Ovary (tissue), 9 donors: ENCODE measurements around the gene VTA1. TPM values are rescaled to one million over a fixed set of nuclear protein-coding genes. Genes with fewer than 3 reads are reported as not detected.

ENCODE experiments used
- DNase-seq, 5 donors: peaks; one replicate each; pipeline ENCODE4 v3.0.0-alpha.2; 2019 to 2020
- H3K27ac ChIP-seq, 2 donors: fragments of 200-600 bp; one replicate each; pipeline versions ENCODE4 v1.5.1 to v1.8.0; 2019 to 2022
- H3K27me3 ChIP-seq: fragments of 200-600 bp; one replicate; pipeline ENCODE4 v1.8.0; 2022
- H3K36me3 ChIP-seq: fragments of 200-600 bp; sonication (generic); one replicate; pipeline ENCODE4 v1.5.1; 2019
- H3K4me1 ChIP-seq: one replicate; pipeline ENCODE4 v1.8.1; 2013; ENCODE audit warnings: mild to moderate bottlenecking, moderate library complexity; ENCODE audit not compliant: insufficient read depth
- H3K4me3 ChIP-seq: fragments of 200-600 bp; sonication (generic); one replicate; pipeline ENCODE4 v1.5.1; 2017
- H3K9me3 ChIP-seq, 2 donors: fragments of 200-600 bp in 1 of 2; sonication (generic) in 1 of 2; one replicate each; pipeline versions ENCODE4 v1.5.1 to v1.8.1; 2013 to 2019; ENCODE audit warnings: mild to moderate bottlenecking in 1 of 2, moderate library complexity in 1 of 2
- CTCF ChIP-seq, 3 donors: fragments of 450-650 bp in 2 of 3; fragments of 200-600 bp in 1 of 3; IDR thresholded peaks; one replicate each; pipeline versions ENCODE4 v1.5.1 to v1.8.0; 2016 to 2022; ENCODE audit warnings: antibody characterized with exemption in 3 of 3, mild to moderate bottlenecking in 1 of 3
- EP300 ChIP-seq: sonication (generic); formaldehyde crosslinking; IDR thresholded peaks from one replicate; pipeline ENCODE4 v1.6.1; 2017; ENCODE audit warnings: antibody characterized with exemption
- POLR2A ChIP-seq: fragments of 450-650 bp; IDR thresholded peaks from one replicate; pipeline ENCODE4 v1.6.1; 2017; ENCODE audit warnings: antibody characterized with exemption, mild to moderate bottlenecking, moderate library complexity
- WGBS, 3 donors: extraction: QIAGEN DNeasy Blood & Tissue Kit in 1 of 3; methylation state at CpG; one replicate each; pipeline versions ENCODE4 v1.1.5 to v1.1.7; 2013 to 2017; 5-methylcytosine and 5-hydroxymethylcytosine counted together
- intact Hi-C, 4 donors: fragments of 100-400 bp; cut with DNase I; formaldehyde crosslinking; loops; one replicate each; pipeline versions ENCODE4 v1.11.0 to v1.15.1; 2022 to 2023
- polyA plus RNA-seq, 2 donors: library from polyadenylated mRNA; stranded (reverse); fragments of 200-250 nt in 1 of 2; fragments of 350-450 nt in 1 of 2; fragmentation: Illumina TruSeq in 1 of 2; extraction: RNeasy Lipid Tissue Mini Kit (QIAGEN cat#74804) in 1 of 2; gene quantifications; one replicate each; pipeline ENCODE4 v1.2.3, GENCODE V29; 2013 to 2014
- total RNA-seq, 7 donors: library from RNA; depleted of rRNA in 2 of 7; stranded (reverse); fragments of >200 nt in 2 of 7; fragmentation: NEBNext Ultra II Directional in 3 of 7; extraction: Animal tissue kit (Norgen Biotek cat#: 25700) in 3 of 7; gene quantifications; one replicate each; pipeline versions ENCODE4 v1.1.0 to v1.2.4, GENCODE V29; 2016 to 2023
- donor health status: DM: no; HTN: no; CAD: no; lungs with moderate emphysema.
- donor health status: DM: no; HTN: no; CAD: no.
- donor health status: Bipolar disorder and iron deficiency.
- donor health status: DM: yes; HTN: yes; CAD: no.
- donor health status: DM: no; HTN: no; CAD: no.
- donor health status: DM: yes; HTN: yes; CAD: no.

Gene VTA1
- total and polyA plus RNA-seq, 9 donors = 17.6 to 36.9 (median 24.5) TPM

- Histone ChIP-seq H3K4me1 (no peaks in the 10 kb centered on the region), H3K9me3 (peaks cover 0 to 1% of the 10 kb centered on the region in 2 donors), H3K36me3 (no peaks in the 10 kb centered on the region), H3K27ac (no peak overlapping the region), H3K27me3 (no peaks in the 10 kb centered on the region), H3K4me3 (no peak overlapping the region)
- TF ChIP-seq EP300 = no peak
- DNase-seq = peak in 1 of 5 donors; percentile 18
- intact Hi-C loops = no loop called here
- 62 to 70% (median 66%) methylated on average over 4 of the region's 4 CpGs for WGBS, 3 donors
Measured at GRCh38 chr6:142207265-142207877, 60.3 kb downstream of the VTA1 start.

GRCh38 chr6:142210606-142211005 is 63.5 kb downstream of the VTA1 start:
- 95 to 96% (median 95%) methylated on average over 4 of the region's 4 CpGs for WGBS, 3 donors
- no peak for DNase-seq

GRCh38 chr6:142213402-142213801 is 66.3 kb downstream of the VTA1 start:
- no peak for DNase-seq
- H3K4me1 ChIP-seq = no peaks in the 10 kb centered on the region
- no peaks in the 10 kb centered on the region for H3K36me3 ChIP-seq
- intact Hi-C loops = no loop called here
- WGBS, 3 donors = 95 to 100% (median 98%) methylated on average over 1 of the region's 1 CpG
- no peak overlapping the region for H3K27ac ChIP-seq
- no peak overlapping the region for H3K4me3 ChIP-seq
- peaks cover 0 to 5% of the 10 kb centered on the region in 2 donors for H3K9me3 ChIP-seq
- H3K27me3 ChIP-seq = no peaks in the 10 kb centered on the region
- no peak for TF ChIP-seq EP300
- TF ChIP-seq CTCF (IDR thresholded peaks at IDR 0.05) = no peak
- no peak for TF ChIP-seq POLR2A

More at GRCh38 chr6:142210606-142211005, 63.5 kb downstream of the VTA1 start:
- intact Hi-C loops = no loop called here
- H3K36me3 ChIP-seq = no peaks in the 10 kb centered on the region
- H3K27ac ChIP-seq = no peak overlapping the region
- no peak for TF ChIP-seq EP300
- no peak for TF ChIP-seq POLR2A
- peaks cover 0 to 5% of the 10 kb centered on the region in 2 donors for H3K9me3 ChIP-seq
- H3K4me1 ChIP-seq = no peaks in the 10 kb centered on the region
- no peaks in the 10 kb centered on the region for H3K27me3 ChIP-seq
- H3K4me3 ChIP-seq = no peak overlapping the region

- H3K27ac ChIP-seq = no peak overlapping the region
- WGBS, 3 donors = 84 to 95% (median 87%) methylated on average over 2 of the region's 2 CpGs
- TF ChIP-seq CTCF (IDR thresholded peaks at IDR 0.05) = no peak
- TF ChIP-seq EP300 = no peak
- no peak for TF ChIP-seq POLR2A
- H3K9me3 ChIP-seq = no peaks in the 10 kb centered on the region
- H3K4me3 ChIP-seq = no peak overlapping the region
- no peak for DNase-seq
- intact Hi-C loops = no loop called here
- no peaks in the 10 kb centered on the region for H3K4me1 ChIP-seq
- H3K36me3 ChIP-seq = no peaks in the 10 kb centered on the region
- H3K27me3 ChIP-seq = no peaks in the 10 kb centered on the region
Measured at GRCh38 chr6:142218446-142218845, 71.4 kb downstream of the VTA1 start.

GRCh38 chr6:142222022-142222421 is 75.0 kb downstream of the VTA1 start:
- intact Hi-C loops = no loop called here
- no peak for DNase-seq
- Histone ChIP-seq H3K27ac (no peak overlapping the region), H3K4me1 (no peaks in the 10 kb centered on the region), H3K36me3 (no peaks in the 10 kb centered on the region), H3K4me3 (no peak overlapping the region), H3K27me3 (no peaks in the 10 kb centered on the region), H3K9me3 (no peaks in the 10 kb centered on the region)
- no peak for TF ChIP-seq CTCF (IDR thresholded peaks at IDR 0.05)
- no peak for TF ChIP-seq EP300
- no peak for TF ChIP-seq POLR2A
- WGBS, 3 donors = 90 to 93% (median 90%) methylated on average over 6 of the region's 6 CpGs
